Hepatocyte (in vitro differentiated cells): ENCODE measurements around the gene ATP2C2.
"Not testable (repeated sequence)": the region's sequence is repeated elsewhere in the genome, so short reads cannot be mapped to it uniquely, and the experiment has no call there.

Experiments
- CTCF ChIP-seq: fragments of 200-600 bp; sonication (generic); IDR thresholded peaks from 2 replicates; pipeline ENCODE4 v1.5.1; 2016; ENCODE audit warnings: antibody characterized with exemption, mild to moderate bottlenecking; ENCODE audit not compliant: poor library complexity
- EZH2 ChIP-seq: fragments of 200-600 bp; sonication (generic); IDR thresholded peaks from 2 replicates; pipeline ENCODE4 v1.6.1; 2016; ENCODE audit warnings: antibody characterized with exemption, mild to moderate bottlenecking, borderline replicate concordance

GRCh38 chr16:84420556-84420955 is 52.2 kb downstream of the ATP2C2 start:
- TF ChIP-seq CTCF, EZH2: not testable (repeated sequence)
